ENCODE data around the gene TBL1X. TPM values are rescaled to one million over a fixed set of nuclear protein-coding genes. Genes with fewer than 3 reads are reported as not detected.

TBL1X gene
- total and polyA plus RNA-seq, 12 donors: 1.8 to 14.1 (median 9.8) TPM

- no peaks in the 10 kb centered on the region for H3K36me3 ChIP-seq
- no peaks in the 10 kb centered on the region for H3K9me3 ChIP-seq
- no peak for DNase-seq
- 0 to 5% methylated on average over 1 of the region's 1 CpG for WGBS, 2 donors
- no peak for TF ChIP-seq CTCF (IDR thresholded peaks at IDR 0.05)
- H3K4me1 ChIP-seq: no peaks in the 10 kb centered on the region
- ATAC-seq: no peak
- H3K4me3 ChIP-seq: no peak overlapping the region
- no peak overlapping the region for H3K27ac ChIP-seq
- intact Hi-C loops (cut with DNase I): loop anchor here in 1 of 10 donors (5.0 kb wide), 1 partner anchor 33 kb away; no protein-coding TSS in a partner anchor
- H3K27me3 ChIP-seq: peaks cover 0 to 6% (median 0%) of the 10 kb centered on the region in 7 donors
Observed at GRCh38 chrX:9489234-9489633, 24.4 kb downstream of the TBL1X start.

GRCh38 chrX:9492901-9493300 lies 28.0 kb downstream of the TBL1X start:
- Histone ChIP-seq H3K27ac (no peak overlapping the region), H3K9me3 (no peaks in the 10 kb centered on the region), H3K27me3 (peaks cover 0 to 5% (median 0%) of the 10 kb centered on the region in 7 donors), H3K36me3 (no peaks in the 10 kb centered on the region), H3K4me1 (no peaks in the 10 kb centered on the region), H3K4me3 (no peak overlapping the region)
- ATAC-seq (no peak), DNase-seq (no peak)
- intact Hi-C loops (cut with DNase I): no loop called here
- TF ChIP-seq CTCF (IDR thresholded peaks at IDR 0.05): no peak
- WGBS, 2 donors: 50 to 58% methylated on average over 2 of the region's 2 CpGs

- no peak for ATAC-seq
- H3K27me3 ChIP-seq: peaks cover 0 to 5% (median 0%) of the 10 kb centered on the region in 7 donors
- no peak for DNase-seq
- intact Hi-C loops (cut with DNase I): no loop called here
- no peaks in the 10 kb centered on the region for H3K4me1 ChIP-seq
- TF ChIP-seq CTCF (IDR thresholded peaks at IDR 0.05): no peak
- no peak overlapping the region for H3K4me3 ChIP-seq
- H3K9me3 ChIP-seq: no peaks in the 10 kb centered on the region
- WGBS, 2 donors: 95 to 99% methylated on average over 5 of the region's 5 CpGs
- no peaks in the 10 kb centered on the region for H3K36me3 ChIP-seq
- no peak overlapping the region for H3K27ac ChIP-seq
Observed at GRCh38 chrX:9493936-9494335, 29.1 kb downstream of the TBL1X start.

GRCh38 chrX:9494771-9495170 lies 29.9 kb downstream of the TBL1X start:
- H3K27me3 ChIP-seq: peaks cover 0 to 5% (median 0%) of the 10 kb centered on the region in 7 donors
- H3K27ac ChIP-seq: no peak overlapping the region
- intact Hi-C loops (cut with DNase I): no loop called here
- no peaks in the 10 kb centered on the region for H3K4me1 ChIP-seq
- H3K36me3 ChIP-seq: no peaks in the 10 kb centered on the region
- TF ChIP-seq CTCF (IDR thresholded peaks at IDR 0.05): no peak
- no peak overlapping the region for H3K4me3 ChIP-seq
- H3K9me3 ChIP-seq: no peaks in the 10 kb centered on the region
- no peak for ATAC-seq
- no peak for DNase-seq
- WGBS, 2 donors: 60 to 61% methylated on average over 6 of the region's 6 CpGs
